ENCODE data around the gene OR6K6. TPM values are rescaled to one million over a fixed set of nuclear protein-coding genes. Genes with fewer than 3 reads are reported as not detected.

The OR6K6 gene
- total and polyA plus RNA-seq, 12 donors: not detected

- Histone ChIP-seq H3K27ac (no peak overlapping the region), H3K9me3 (no peaks in the 10 kb centered on the region), H3K27me3 (no peaks in the 10 kb centered on the region), H3K4me1 (no peaks in the 10 kb centered on the region), H3K4me3 (no peak overlapping the region), H3K36me3 (no peaks in the 10 kb centered on the region)
- DNase-seq (no peak), ATAC-seq (no peak)
- no peak for TF ChIP-seq CTCF (IDR thresholded peaks at IDR 0.05)
- WGBS, 2 donors: 91 to 93% methylated on average over 5 of the region's 5 CpGs
- intact Hi-C loops (cut with DNase I): no loop called here
These were observed 30.1 kb upstream of the OR6K6 start for GRCh38 chr1:158724442-158724841.

- WGBS, 2 donors: 69 to 72% methylated on average over 3 of the region's 3 CpGs
- intact Hi-C loops (cut with DNase I): no loop called here
These were observed 25.9 kb upstream of the OR6K6 start for GRCh38 chr1:158728510-158729225.

GRCh38 chr1:158730453-158730852 lies 24.1 kb upstream of the OR6K6 start:
- no peaks in the 10 kb centered on the region for H3K9me3 ChIP-seq
- no peaks in the 10 kb centered on the region for H3K4me1 ChIP-seq
- no peak overlapping the region for H3K4me3 ChIP-seq
- no peak for DNase-seq
- no peaks in the 10 kb centered on the region for H3K36me3 ChIP-seq
- intact Hi-C loops (cut with DNase I): no loop called here
- ATAC-seq: no peak
- no peaks in the 10 kb centered on the region for H3K27me3 ChIP-seq
- no peak for TF ChIP-seq CTCF (IDR thresholded peaks at IDR 0.05)
- H3K27ac ChIP-seq: no peak overlapping the region
- WGBS, 2 donors: 84 to 88% methylated on average over 4 of the region's 4 CpGs

More at GRCh38 chr1:158728510-158729225, 25.9 kb upstream of the OR6K6 start:
- no peaks in the 10 kb centered on the region for H3K9me3 ChIP-seq
- ATAC-seq: no peak
- H3K36me3 ChIP-seq: no peaks in the 10 kb centered on the region
- H3K4me1 ChIP-seq: no peaks in the 10 kb centered on the region
- no peak overlapping the region for H3K4me3 ChIP-seq
- DNase-seq: no peak
- H3K27me3 ChIP-seq: no peaks in the 10 kb centered on the region
- no peak for TF ChIP-seq CTCF (IDR thresholded peaks at IDR 0.05)
- H3K27ac ChIP-seq: no peak overlapping the region

DNA sequence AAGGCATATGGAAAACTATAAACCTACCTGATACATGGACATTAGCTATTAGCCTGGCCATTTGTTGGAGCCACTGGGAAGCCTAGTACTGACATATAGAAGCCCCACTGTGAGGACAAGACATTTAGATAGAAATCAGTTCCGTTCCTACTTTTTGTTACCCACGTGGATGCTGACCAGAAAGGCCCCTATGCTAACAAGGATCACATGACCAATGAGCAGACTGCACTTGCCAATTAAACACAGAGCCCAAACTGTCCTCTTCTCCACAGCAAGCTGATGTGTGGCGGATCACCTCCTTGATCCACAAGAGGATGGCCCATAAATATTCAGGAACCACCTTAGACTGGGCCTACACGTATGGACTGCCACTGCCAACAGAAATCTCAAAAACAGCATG lies 22.8 kb upstream of the OR6K6 start:
- WGBS, 2 donors: 85 to 86% methylated on average over 4 of the region's 4 CpGs
- intact Hi-C loops (cut with DNase I): no loop called here

More for the DNA sequence above, 22.8 kb upstream of the OR6K6 start:
- Histone ChIP-seq H3K27me3 (no peaks in the 10 kb centered on the region), H3K9me3 (no peaks in the 10 kb centered on the region), H3K27ac (no peak overlapping the region), H3K4me3 (no peak overlapping the region), H3K36me3 (no peaks in the 10 kb centered on the region), H3K4me1 (no peaks in the 10 kb centered on the region)
- no peak for TF ChIP-seq CTCF (IDR thresholded peaks at IDR 0.05)
- DNase-seq: no peak
- no peak for ATAC-seq

Measured in heart right ventricle (tissue), 16 donors.